ENCODE measurements around the gene AGBL4.

AGBL4 gene

DNA sequence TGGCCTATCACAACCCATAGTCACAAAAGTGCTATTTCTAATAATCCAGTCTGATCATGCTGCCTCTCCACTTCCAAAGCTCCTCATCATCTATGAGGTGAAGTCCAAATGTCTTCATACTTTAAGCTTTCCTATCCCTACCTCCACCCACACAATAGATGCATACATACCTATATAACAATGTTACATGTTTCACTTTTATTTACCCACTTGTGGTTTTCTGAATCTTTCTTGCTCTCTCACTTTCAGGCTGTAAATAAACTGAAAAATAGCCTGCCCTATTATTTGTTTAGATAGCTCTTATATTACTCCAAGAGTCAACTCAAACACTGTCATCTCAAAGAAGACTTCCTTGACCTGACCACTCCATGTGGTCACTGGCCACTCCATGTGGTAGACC lies 840.3 kb downstream of the AGBL4 start:
- Histone ChIP-seq H3K4me1 (ENCODE audit: insufficient read depth, low read length) (no peaks in the 10 kb centered on the region), H3K36me3 (ENCODE audit: insufficient read depth, low read length) (no peaks in the 10 kb centered on the region), H3K9me3 (ENCODE audit: insufficient read depth, low read depth, low read length) (peaks cover 96% of the 10 kb centered on the region), H3K4me3 (ENCODE audit: low read length) (no peak overlapping the region), H3K27ac (ENCODE audit: low read depth, low read length) (no peak overlapping the region), H3K9ac (ENCODE audit: low read depth, low read length) (no peak overlapping the region), H3K27me3 (ENCODE audit: insufficient read depth, low read length) (no peaks in the 10 kb centered on the region)

DNA sequence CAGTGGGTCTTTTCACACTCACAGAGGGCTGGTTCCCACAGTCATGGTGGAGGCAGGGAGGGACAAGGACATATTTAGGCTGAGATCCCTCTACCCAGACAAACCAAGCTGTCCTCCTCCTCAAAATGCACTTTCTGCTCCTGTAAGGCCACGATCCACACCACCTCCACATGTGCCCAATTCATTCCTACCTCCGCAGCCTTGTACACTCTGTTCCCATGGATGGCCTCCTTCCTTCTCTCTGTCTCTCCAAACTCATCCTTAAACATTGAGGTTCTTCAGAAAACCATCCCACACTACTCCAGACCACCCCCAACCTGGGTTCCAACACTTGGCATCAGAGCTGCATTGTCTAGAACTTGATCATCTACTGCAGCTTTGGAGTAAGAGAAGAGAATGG lies 842.7 kb downstream of the AGBL4 start:
- Histone ChIP-seq H3K36me3 (ENCODE audit: insufficient read depth, low read length) (no peaks in the 10 kb centered on the region), H3K9ac (ENCODE audit: low read depth, low read length) (no peak overlapping the region), H3K9me3 (ENCODE audit: insufficient read depth, low read depth, low read length) (peaks cover 95% of the 10 kb centered on the region), H3K4me3 (ENCODE audit: low read length) (no peak overlapping the region), H3K27ac (ENCODE audit: low read depth, low read length) (no peak overlapping the region), H3K4me1 (ENCODE audit: insufficient read depth, low read length) (no peaks in the 10 kb centered on the region), H3K27me3 (ENCODE audit: insufficient read depth, low read length) (no peaks in the 10 kb centered on the region)
- WGBS = 55% methylated on average over 2 of the region's 2 CpGs

DNA sequence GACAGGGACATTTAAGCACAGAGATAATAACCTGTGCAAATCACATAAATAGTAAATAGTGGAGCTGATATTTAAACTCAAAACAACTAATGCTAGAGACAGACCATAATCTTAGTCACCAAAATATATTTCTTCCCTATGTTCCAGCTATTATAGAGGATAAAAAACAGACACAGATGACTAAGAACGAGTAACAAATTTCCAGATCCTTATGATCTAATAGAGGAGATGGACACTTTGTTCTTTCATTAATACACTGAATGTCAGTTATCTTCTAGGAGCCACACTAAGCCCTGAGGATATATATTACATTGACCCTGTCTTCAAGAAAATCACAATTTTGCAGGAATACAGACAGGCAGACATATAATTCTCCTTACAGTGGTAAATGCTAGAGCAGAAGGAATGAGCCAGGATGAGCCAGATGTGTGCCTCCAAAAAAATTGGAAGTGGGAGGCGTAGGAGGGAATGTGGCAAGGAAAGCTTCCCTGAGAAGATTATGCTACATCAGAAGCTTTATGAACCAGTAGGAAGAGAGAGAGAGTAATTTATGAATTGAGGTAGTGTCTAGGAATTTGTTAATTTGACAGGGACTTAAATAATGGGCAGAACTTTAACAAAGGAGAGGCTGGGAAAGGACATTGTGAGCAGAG lies 851.7 kb downstream of the AGBL4 start:
- Histone ChIP-seq H3K27ac (ENCODE audit: low read depth, low read length) (no peak overlapping the region), H3K9me3 (ENCODE audit: insufficient read depth, low read depth, low read length) (peaks cover 88% of the 10 kb centered on the region), H3K4me3 (ENCODE audit: low read length) (no peak overlapping the region), H3K27me3 (ENCODE audit: insufficient read depth, low read length) (no peaks in the 10 kb centered on the region), H3K4me1 (ENCODE audit: insufficient read depth, low read length) (no peaks in the 10 kb centered on the region), H3K9ac (ENCODE audit: low read depth, low read length) (no peak overlapping the region), H3K36me3 (ENCODE audit: insufficient read depth, low read length) (no peaks in the 10 kb centered on the region)
- 71% methylated on average over 2 of the region's 2 CpGs for WGBS

DNA sequence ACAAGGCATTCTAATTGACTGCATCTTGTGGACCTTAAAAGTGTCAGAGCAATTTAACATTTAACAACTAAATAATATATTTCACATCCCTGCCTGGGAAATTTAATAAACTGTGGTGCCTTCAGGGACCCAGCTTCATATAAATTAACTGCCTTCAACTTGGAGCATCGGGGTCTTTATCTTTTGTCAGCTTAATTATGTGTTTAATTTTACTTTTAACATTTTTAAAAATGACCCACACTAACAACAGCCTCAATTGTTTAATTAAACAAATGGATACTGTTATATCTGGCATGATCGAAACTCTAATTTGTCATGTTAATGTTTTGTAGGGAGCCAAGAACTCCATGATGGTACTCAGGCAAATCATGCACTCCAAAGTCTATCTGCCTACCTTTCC lies 857.7 kb downstream of the AGBL4 start:
- Histone ChIP-seq H3K4me1 (ENCODE audit: insufficient read depth, low read length) (no peaks in the 10 kb centered on the region), H3K27me3 (ENCODE audit: insufficient read depth, low read length) (no peaks in the 10 kb centered on the region), H3K9me3 (ENCODE audit: insufficient read depth, low read depth, low read length) (peaks cover 83% of the 10 kb centered on the region), H3K9ac (ENCODE audit: low read depth, low read length) (no peak overlapping the region), H3K27ac (ENCODE audit: low read depth, low read length) (no peak overlapping the region), H3K36me3 (ENCODE audit: insufficient read depth, low read length) (no peaks in the 10 kb centered on the region), H3K4me3 (ENCODE audit: low read length) (no peak overlapping the region)
- WGBS = 83% methylated on average over 1 of the region's 2 CpGs

DNA sequence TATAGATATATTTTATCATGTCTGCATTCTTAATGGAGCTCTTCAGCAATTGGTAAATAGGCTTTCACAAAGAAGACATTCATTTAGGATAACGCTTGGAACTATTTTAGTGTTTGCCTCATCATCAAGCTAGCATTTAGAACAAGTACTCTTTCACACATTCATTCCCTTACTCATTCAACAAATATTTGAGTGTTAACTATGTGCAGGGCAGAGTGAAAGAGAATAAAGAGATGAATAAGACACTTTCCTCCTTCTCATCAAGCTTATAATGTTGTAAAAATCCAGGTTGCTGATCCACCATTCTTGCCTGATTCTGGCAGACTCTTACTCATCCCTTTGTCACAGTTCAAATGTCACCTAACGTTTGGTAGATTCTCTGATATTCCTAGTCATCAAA lies 860.7 kb downstream of the AGBL4 start:
- no peaks in the 10 kb centered on the region for H3K36me3 ChIP-seq (ENCODE audit: insufficient read depth, low read length)
- 77% methylated on average over 2 of the region's 2 CpGs for WGBS
- no peaks in the 10 kb centered on the region for H3K27me3 ChIP-seq (ENCODE audit: insufficient read depth, low read length)
- H3K4me3 ChIP-seq (ENCODE audit: low read length) = no peak overlapping the region
- H3K4me1 ChIP-seq (ENCODE audit: insufficient read depth, low read length) = no peaks in the 10 kb centered on the region
- H3K9ac ChIP-seq (ENCODE audit: low read depth, low read length) = no peak overlapping the region
- H3K9me3 ChIP-seq (ENCODE audit: insufficient read depth, low read depth, low read length) = peaks cover 73% of the 10 kb centered on the region
- no peak overlapping the region for H3K27ac ChIP-seq (ENCODE audit: low read depth, low read length)

DNA sequence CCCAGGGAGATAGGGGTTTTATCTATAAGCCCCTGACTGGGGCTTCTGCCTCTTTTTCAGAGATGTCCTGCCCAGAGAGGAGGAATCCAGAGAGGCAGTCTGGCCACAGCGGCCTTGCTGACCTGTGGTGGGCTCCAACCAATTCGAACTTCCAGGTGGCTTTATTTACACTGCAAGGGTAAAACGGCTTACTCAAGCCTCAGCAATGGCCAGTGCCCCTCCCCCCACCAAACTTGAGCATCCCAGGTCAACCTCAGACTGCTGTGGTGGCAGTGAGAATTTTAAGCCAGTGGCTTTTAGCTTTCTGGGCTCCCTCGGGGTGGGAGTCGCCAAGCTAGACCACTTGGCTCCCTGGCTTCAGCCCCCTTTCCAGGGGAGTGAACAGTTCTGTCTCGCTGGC lies 863.1 kb downstream of the AGBL4 start:
- Histone ChIP-seq H3K27me3 (ENCODE audit: insufficient read depth, low read length) (no peaks in the 10 kb centered on the region), H3K9me3 (ENCODE audit: insufficient read depth, low read depth, low read length) (peaks cover 65% of the 10 kb centered on the region), H3K4me1 (ENCODE audit: insufficient read depth, low read length) (no peaks in the 10 kb centered on the region), H3K36me3 (ENCODE audit: insufficient read depth, low read length) (no peaks in the 10 kb centered on the region), H3K27ac (ENCODE audit: low read depth, low read length) (no peak overlapping the region), H3K9ac (ENCODE audit: low read depth, low read length) (no peak overlapping the region), H3K4me3 (ENCODE audit: low read length) (no peak overlapping the region)
- 75% methylated on average over 6 of the region's 6 CpGs for WGBS

DNA sequence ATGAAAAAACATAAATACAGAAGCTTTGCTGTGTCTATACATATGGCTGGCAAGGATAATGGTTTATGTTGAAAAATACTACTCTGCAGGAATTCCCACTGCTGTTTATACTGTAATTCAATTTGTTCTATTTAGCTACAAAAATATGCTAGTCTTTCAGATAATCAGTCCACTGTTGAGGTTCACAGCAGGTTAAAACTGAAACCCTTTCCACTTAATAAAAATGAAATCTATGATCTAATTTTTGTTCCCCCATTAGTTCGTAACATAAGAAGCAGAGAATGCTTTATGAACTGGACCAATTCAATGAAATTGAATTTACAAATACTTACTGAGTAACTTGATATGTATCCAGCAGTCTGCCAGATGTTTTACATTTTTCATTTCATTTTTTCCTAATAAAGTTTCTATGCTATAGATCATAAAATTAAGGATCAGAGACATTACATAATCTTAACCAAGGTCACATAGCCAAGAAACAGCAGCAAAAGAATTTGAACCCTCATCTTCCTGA lies 887.0 kb downstream of the AGBL4 start:
- H3K4me1 ChIP-seq (ENCODE audit: insufficient read depth, low read length) = no peaks in the 10 kb centered on the region
- H3K27me3 ChIP-seq (ENCODE audit: insufficient read depth, low read length) = no peaks in the 10 kb centered on the region
- no peak overlapping the region for H3K27ac ChIP-seq (ENCODE audit: low read depth, low read length)
- no peaks in the 10 kb centered on the region for H3K36me3 ChIP-seq (ENCODE audit: insufficient read depth, low read length)
- H3K4me3 ChIP-seq (ENCODE audit: low read length) = no peak overlapping the region
- no peak overlapping the region for H3K9ac ChIP-seq (ENCODE audit: low read depth, low read length)
- H3K9me3 ChIP-seq (ENCODE audit: insufficient read depth, low read depth, low read length) = peaks cover 82% of the 10 kb centered on the region
- no CpG with 5 or more reads among the region's 1 CpG for WGBS

DNA sequence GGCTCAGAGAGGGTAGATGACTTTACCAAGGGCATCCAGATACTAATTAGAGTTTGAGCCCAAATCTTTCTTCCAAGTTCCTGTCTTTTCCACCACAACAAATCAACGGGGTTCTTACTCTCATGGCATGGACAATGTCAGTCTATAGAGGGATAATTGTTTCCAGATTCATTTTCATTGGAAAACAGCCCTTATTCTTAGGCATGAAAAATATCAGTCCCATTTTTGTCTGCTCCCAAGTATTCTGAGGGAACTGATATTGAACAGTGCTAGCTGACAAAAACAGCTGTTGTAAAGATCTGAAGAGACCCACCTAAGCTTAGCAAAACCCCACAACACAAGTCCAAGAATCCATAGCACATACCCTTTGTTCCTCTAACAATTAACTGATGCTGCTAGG lies 898.0 kb downstream of the AGBL4 start:
- Histone ChIP-seq H3K27me3 (ENCODE audit: insufficient read depth, low read length) (no peaks in the 10 kb centered on the region), H3K9me3 (ENCODE audit: insufficient read depth, low read depth, low read length) (peaks cover 81% of the 10 kb centered on the region), H3K36me3 (ENCODE audit: insufficient read depth, low read length) (no peaks in the 10 kb centered on the region), H3K27ac (ENCODE audit: low read depth, low read length) (no peak overlapping the region), H3K4me1 (ENCODE audit: insufficient read depth, low read length) (no peaks in the 10 kb centered on the region), H3K9ac (ENCODE audit: low read depth, low read length) (no peak overlapping the region), H3K4me3 (ENCODE audit: low read length) (no peak overlapping the region)
- whole genome bisulfite sequencing = 67% methylated on average over 1 of the region's 1 CpG

DNA sequence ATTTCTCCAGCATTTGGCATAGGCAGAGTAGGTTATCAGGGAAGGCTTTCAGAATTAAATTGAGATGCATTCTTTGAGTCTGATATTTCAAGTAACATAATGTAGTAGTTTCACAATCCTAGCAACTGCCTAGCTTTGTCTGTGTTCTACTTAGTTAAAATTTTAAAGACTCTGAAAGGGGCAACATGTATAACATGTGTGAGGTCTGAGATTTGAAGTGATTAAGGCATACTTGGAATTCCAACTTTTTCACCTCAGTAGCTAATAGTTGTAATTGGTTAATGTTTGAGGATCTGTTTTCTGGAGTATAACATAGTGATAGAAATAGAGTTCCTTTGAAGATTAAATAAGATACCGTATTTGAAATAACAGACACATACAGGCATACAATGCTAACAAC lies 911.8 kb downstream of the AGBL4 start:
- H3K9me3 ChIP-seq (ENCODE audit: insufficient read depth, low read depth, low read length) = peaks cover 74% of the 10 kb centered on the region

DNA sequence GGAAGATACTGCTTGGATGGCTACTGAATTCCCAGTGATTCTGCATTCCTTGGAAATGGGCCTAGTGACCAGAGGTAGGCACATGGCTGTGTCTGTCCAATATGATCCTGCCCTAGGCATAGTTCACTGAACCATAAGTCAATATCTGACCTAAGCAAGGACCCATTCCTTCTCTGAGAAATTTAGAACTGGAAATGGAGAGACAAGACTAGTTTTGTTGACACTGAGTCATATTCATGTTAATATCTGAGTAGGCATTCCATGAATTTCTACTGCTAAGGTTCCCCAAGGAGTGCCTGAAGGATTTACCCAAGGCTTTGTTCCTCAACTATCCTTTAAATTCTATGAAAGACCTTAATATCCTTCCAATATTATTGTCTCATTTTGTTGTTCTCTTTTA lies 917.3 kb downstream of the AGBL4 start:
- Histone ChIP-seq H3K27ac (ENCODE audit: low read depth, low read length) (no peak overlapping the region), H3K4me1 (ENCODE audit: insufficient read depth, low read length) (no peaks in the 10 kb centered on the region), H3K4me3 (ENCODE audit: low read length) (no peak overlapping the region), H3K9ac (ENCODE audit: low read depth, low read length) (no peak overlapping the region), H3K9me3 (ENCODE audit: insufficient read depth, low read depth, low read length) (peaks cover 93% of the 10 kb centered on the region), H3K36me3 (ENCODE audit: insufficient read depth, low read length) (no peaks in the 10 kb centered on the region), H3K27me3 (ENCODE audit: insufficient read depth, low read length) (no peaks in the 10 kb centered on the region)

More for the DNA sequence above, 911.8 kb downstream of the AGBL4 start:
- no peaks in the 10 kb centered on the region for H3K4me1 ChIP-seq (ENCODE audit: insufficient read depth, low read length)
- no peak overlapping the region for H3K4me3 ChIP-seq (ENCODE audit: low read length)
- no peak overlapping the region for H3K27ac ChIP-seq (ENCODE audit: low read depth, low read length)
- no CpG with 5 or more reads among the region's 1 CpG for WGBS
- H3K27me3 ChIP-seq (ENCODE audit: insufficient read depth, low read length) = no peaks in the 10 kb centered on the region
- no peak overlapping the region for H3K9ac ChIP-seq (ENCODE audit: low read depth, low read length)
- no peaks in the 10 kb centered on the region for H3K36me3 ChIP-seq (ENCODE audit: insufficient read depth, low read length)

DNA sequence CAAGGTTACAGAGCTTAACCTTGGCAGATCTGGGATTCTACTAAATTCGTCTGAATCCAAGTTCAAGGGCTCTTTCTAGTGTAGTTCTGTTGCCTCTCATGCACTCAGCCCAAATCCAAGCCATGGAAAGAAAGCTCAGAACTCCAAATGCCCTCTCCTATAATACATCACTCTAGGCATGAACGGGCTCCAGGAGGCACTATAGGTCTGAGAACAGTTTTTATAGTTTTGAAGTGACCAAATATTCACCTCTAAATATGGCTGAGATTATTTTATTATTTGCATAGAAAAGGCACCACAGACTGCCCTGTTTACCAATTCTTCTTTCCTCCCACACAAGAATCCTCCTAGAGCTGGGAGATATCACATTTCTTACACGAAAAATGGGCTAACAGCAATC lies 919.2 kb downstream of the AGBL4 start:
- peaks cover 97% of the 10 kb centered on the region for H3K9me3 ChIP-seq (ENCODE audit: insufficient read depth, low read depth, low read length)
- no peaks in the 10 kb centered on the region for H3K4me1 ChIP-seq (ENCODE audit: insufficient read depth, low read length)
- no peaks in the 10 kb centered on the region for H3K27me3 ChIP-seq (ENCODE audit: insufficient read depth, low read length)
- no peak overlapping the region for H3K9ac ChIP-seq (ENCODE audit: low read depth, low read length)
- no peaks in the 10 kb centered on the region for H3K36me3 ChIP-seq (ENCODE audit: insufficient read depth, low read length)
- H3K4me3 ChIP-seq (ENCODE audit: low read length) = no peak overlapping the region
- WGBS = 32% methylated on average over 2 of the region's 3 CpGs
- H3K27ac ChIP-seq (ENCODE audit: low read depth, low read length) = no peak overlapping the region

DNA sequence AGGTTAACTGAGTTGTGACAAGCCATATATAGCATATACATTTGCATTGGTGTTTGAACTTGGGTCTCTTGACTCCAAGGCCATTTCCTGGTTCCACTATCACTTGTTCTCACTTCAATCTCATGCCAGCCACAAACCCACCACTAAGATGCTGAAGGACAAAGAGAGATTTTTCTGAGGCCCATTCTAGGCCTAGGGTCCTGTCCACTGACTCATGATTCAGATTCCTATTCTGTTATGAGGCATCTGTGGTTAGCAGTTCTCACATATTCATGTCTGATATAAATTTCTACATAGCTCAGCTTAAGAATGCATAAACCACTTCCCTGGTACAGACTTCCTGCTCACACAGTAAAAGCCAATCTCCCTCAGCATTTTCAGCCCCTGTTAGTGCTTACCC lies 921.0 kb downstream of the AGBL4 start:
- Histone ChIP-seq H3K9me3 (ENCODE audit: insufficient read depth, low read depth, low read length) (peaks cover 97% of the 10 kb centered on the region), H3K36me3 (ENCODE audit: insufficient read depth, low read length) (no peaks in the 10 kb centered on the region), H3K27ac (ENCODE audit: low read depth, low read length) (no peak overlapping the region), H3K4me1 (ENCODE audit: insufficient read depth, low read length) (no peaks in the 10 kb centered on the region), H3K27me3 (ENCODE audit: insufficient read depth, low read length) (no peaks in the 10 kb centered on the region), H3K4me3 (ENCODE audit: low read length) (no peak overlapping the region), H3K9ac (ENCODE audit: low read depth, low read length) (no peak overlapping the region)
